Liver (tissue), 9 donors: ENCODE measurements around the gene EIF5B. TPM values are rescaled to one million over a fixed set of nuclear protein-coding genes. Genes with fewer than 3 reads are reported as not detected.

Source experiments
- DNase-seq: peaks from one replicate; pipeline ENCODE4 v3.0.0-alpha.2; 2017; ENCODE audit warnings: low spot score
- H3K27ac ChIP-seq, 2 donors: one replicate each; pipeline ENCODE4 v1.7.0; 2013; ENCODE audit warnings: inconsistent platforms in 2 of 2, low read length in 2 of 2, control low read depth in 1 of 2, low read depth in 1 of 2, mild to moderate bottlenecking in 1 of 2
- H3K27me3 ChIP-seq, 4 donors: one replicate each; pipeline versions ENCODE4 v1.6.1 to v1.7.0; 2013; ENCODE audit warnings: low read length in 3 of 4, inconsistent platforms in 1 of 4, mild to moderate bottlenecking in 1 of 4, moderate library complexity in 1 of 4; ENCODE audit not compliant: control insufficient read depth in 4 of 4, insufficient read depth in 4 of 4
- H3K36me3 ChIP-seq, 4 donors: one replicate each; pipeline versions ENCODE4 v1.6.1 to v1.7.0; 2013; ENCODE audit warnings: low read length in 3 of 4, mild to moderate bottlenecking in 3 of 4, low read depth in 1 of 4, moderate library complexity in 1 of 4; ENCODE audit not compliant: control insufficient read depth in 4 of 4, insufficient read depth in 3 of 4
- H3K4me1 ChIP-seq, 4 donors: one replicate each; pipeline versions ENCODE4 v1.6.1 to v1.7.0; 2013; ENCODE audit warnings: low read length in 3 of 4, mild to moderate bottlenecking in 3 of 4, moderate library complexity in 1 of 4; ENCODE audit not compliant: control insufficient read depth in 4 of 4, insufficient read depth in 4 of 4
- H3K4me3 ChIP-seq, 3 donors: one replicate each; pipeline versions ENCODE4 v1.6.1 to v1.7.0; 2013; ENCODE audit warnings: low read length in 3 of 3, control low read depth in 1 of 3, low read depth in 1 of 3, mild to moderate bottlenecking in 1 of 3
- H3K9ac ChIP-seq, 2 donors: one replicate each; pipeline ENCODE4 v1.7.0; 2013; ENCODE audit warnings: low read length in 2 of 2, mild to moderate bottlenecking in 2 of 2, moderate library complexity in 2 of 2, control low read depth in 1 of 2, low read depth in 1 of 2
- H3K9me3 ChIP-seq, 4 donors: one replicate each; pipeline versions ENCODE4 v1.6.1 to v1.7.0; 2013; ENCODE audit warnings: low read length in 3 of 4; ENCODE audit not compliant: control insufficient read depth in 4 of 4
- EGR1 ChIP-seq, 2 donors: IDR thresholded peaks; 2 replicates each; pipeline ENCODE4 v1.6.1; 2016 to 2018; ENCODE audit warnings: antibody characterized with exemption in 2 of 2, low read depth in 2 of 2
- FOXA1 ChIP-seq: IDR thresholded peaks from 2 replicates; pipeline ENCODE4 v1.6.1; 2016; ENCODE audit warnings: antibody characterized with exemption
- FOXA2 ChIP-seq: IDR thresholded peaks from 2 replicates; pipeline ENCODE4 v1.6.1; 2016; ENCODE audit warnings: antibody characterized with exemption
- GABPA ChIP-seq, 2 donors: IDR thresholded peaks in 1 of 2; conservative IDR thresholded peaks in 1 of 2; 2 replicates each; pipeline ENCODE4 v1.6.1; 2016; ENCODE audit warnings: antibody characterized with exemption in 2 of 2, mild to moderate bottlenecking in 1 of 2, moderate library complexity in 1 of 2
- HNF4A ChIP-seq, 2 donors: conservative IDR thresholded peaks; 2 replicates each; pipeline ENCODE4 v1.6.1; 2016; ENCODE audit warnings: antibody characterized with exemption in 2 of 2, mild to moderate bottlenecking in 2 of 2
- HNF4G ChIP-seq: IDR thresholded peaks from 2 replicates; pipeline ENCODE4 v1.6.1; 2016; ENCODE audit warnings: antibody characterized with exemption
- NR2F2 ChIP-seq: IDR thresholded peaks from 2 replicates; pipeline ENCODE4 v1.6.1; 2016; ENCODE audit warnings: antibody characterized with exemption
- RAD21 ChIP-seq, 2 donors: IDR thresholded peaks; 2 replicates each; pipeline ENCODE4 v1.6.1; 2016; ENCODE audit warnings: antibody characterized with exemption in 2 of 2, mild to moderate bottlenecking in 2 of 2
- REST ChIP-seq: IDR thresholded peaks from 2 replicates; pipeline ENCODE4 v1.6.1; 2016; ENCODE audit warnings: antibody characterized with exemption, mild to moderate bottlenecking
- RXRA ChIP-seq, 2 donors: IDR thresholded peaks; 2 replicates each; pipeline ENCODE4 v1.6.1; 2017 to 2018; ENCODE audit warnings: antibody characterized with exemption in 2 of 2, mild to moderate bottlenecking in 1 of 2
- SP1 ChIP-seq: IDR thresholded peaks from 2 replicates; pipeline ENCODE4 v1.6.1; 2018; ENCODE audit warnings: antibody characterized with exemption, mild to moderate bottlenecking
- TAF1 ChIP-seq: conservative IDR thresholded peaks from 2 replicates; pipeline ENCODE4 v1.6.1; 2016; ENCODE audit warnings: antibody characterized with exemption, mild to moderate bottlenecking
- YY1 ChIP-seq: IDR thresholded peaks from 2 replicates; pipeline ENCODE4 v1.6.1; 2016; ENCODE audit warnings: antibody characterized with exemption, mild to moderate bottlenecking
- WGBS: extraction: QIAGEN DNeasy Blood & Tissue Kit; methylation state at CpG from one replicate; pipeline ENCODE4 v1.1.7; 2013; 5-methylcytosine and 5-hydroxymethylcytosine counted together
- polyA plus RNA-seq, 2 donors: library from polyadenylated mRNA; stranded (reverse) in 1 of 2; unstranded in 1 of 2; fragments of 200-250 nt in 1 of 2; fragments of >200 nt in 1 of 2; fragmentation: Nextera tagmentation in 1 of 2; extraction: Ambion mirVana in 1 of 2; gene quantifications; one replicate each; pipeline versions ENCODE4 v1.2.1 to v1.2.3, GENCODE V29; 2013 to 2015
- total RNA-seq, 2 donors: library from RNA; depleted of rRNA; stranded (reverse); fragments of >200 nt; gene quantifications; one replicate each; pipeline ENCODE4 v1.2.3, GENCODE V29; 2014
- TF ChIP-seq, protein P1 (sequence below): IDR thresholded peaks from 2 replicates; pipeline ENCODE4 v1.6.1; 2016; ENCODE audit warnings: antibody characterized with exemption
- TF ChIP-seq, protein P2 (sequence below): IDR thresholded peaks from 2 replicates; pipeline ENCODE4 v1.6.1; 2016; ENCODE audit warnings: antibody characterized with exemption
- TF ChIP-seq, protein P3 (sequence below): IDR thresholded peaks from 2 replicates; pipeline ENCODE4 v1.6.1; 2016; ENCODE audit warnings: antibody characterized with exemption
- donor health status: healthy.
- donor health status: healthy.
- donor health status: healthy.
- donor health status: healthy.
- donor health status: healthy.

EIF5B gene
- total and polyA plus RNA-seq, 4 donors: 10.2 to 23.7 (median 17.7) TPM

GRCh38 chr2:99404039-99404796, 67.0 kb downstream of the EIF5B start:
- Histone ChIP-seq H3K36me3 (peaks cover 4 to 64% (median 48%) of the 10 kb centered on the region in 4 donors), H3K4me3 (no peak overlapping the region), H3K27me3 (no peaks in the 10 kb centered on the region), H3K27ac (no peak overlapping the region), H3K9ac (no peak overlapping the region), H3K9me3 (no peaks in the 10 kb centered on the region), H3K4me1 (peaks cover 0 to 24% (median 15%) of the 10 kb centered on the region in 4 donors)
- 94% methylated on average over 8 of the region's 8 CpGs for WGBS
- TF ChIP-seq, protein P1, sequence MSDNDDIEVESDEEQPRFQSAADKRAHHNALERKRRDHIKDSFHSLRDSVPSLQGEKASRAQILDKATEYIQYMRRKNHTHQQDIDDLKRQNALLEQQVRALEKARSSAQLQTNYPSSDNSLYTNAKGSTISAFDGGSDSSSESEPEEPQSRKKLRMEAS: no peak
- TF ChIP-seq YY1 (no peak), FOXA2 (no peak), FOXA1 (no peak), RAD21 (IDR thresholded peaks at IDR 0.05) (no peak), GABPA (IDR thresholded peaks at IDR 0.05 in 1 of 2, conservative IDR thresholded peaks at IDR 0.05 in 1 of 2) (no peak), RXRA (IDR thresholded peaks at IDR 0.05) (no peak), EGR1 (IDR thresholded peaks at IDR 0.05; ENCODE audit: low read depth in 2 of 2) (no peak), SP1 (no peak), REST (no peak), TAF1 (no peak), HNF4G (no peak), NR2F2 (no peak)
- TF ChIP-seq, protein P2, sequence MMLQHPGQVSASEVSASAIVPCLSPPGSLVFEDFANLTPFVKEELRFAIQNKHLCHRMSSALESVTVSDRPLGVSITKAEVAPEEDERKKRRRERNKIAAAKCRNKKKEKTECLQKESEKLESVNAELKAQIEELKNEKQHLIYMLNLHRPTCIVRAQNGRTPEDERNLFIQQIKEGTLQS: no peak
- TF ChIP-seq, protein P3, sequence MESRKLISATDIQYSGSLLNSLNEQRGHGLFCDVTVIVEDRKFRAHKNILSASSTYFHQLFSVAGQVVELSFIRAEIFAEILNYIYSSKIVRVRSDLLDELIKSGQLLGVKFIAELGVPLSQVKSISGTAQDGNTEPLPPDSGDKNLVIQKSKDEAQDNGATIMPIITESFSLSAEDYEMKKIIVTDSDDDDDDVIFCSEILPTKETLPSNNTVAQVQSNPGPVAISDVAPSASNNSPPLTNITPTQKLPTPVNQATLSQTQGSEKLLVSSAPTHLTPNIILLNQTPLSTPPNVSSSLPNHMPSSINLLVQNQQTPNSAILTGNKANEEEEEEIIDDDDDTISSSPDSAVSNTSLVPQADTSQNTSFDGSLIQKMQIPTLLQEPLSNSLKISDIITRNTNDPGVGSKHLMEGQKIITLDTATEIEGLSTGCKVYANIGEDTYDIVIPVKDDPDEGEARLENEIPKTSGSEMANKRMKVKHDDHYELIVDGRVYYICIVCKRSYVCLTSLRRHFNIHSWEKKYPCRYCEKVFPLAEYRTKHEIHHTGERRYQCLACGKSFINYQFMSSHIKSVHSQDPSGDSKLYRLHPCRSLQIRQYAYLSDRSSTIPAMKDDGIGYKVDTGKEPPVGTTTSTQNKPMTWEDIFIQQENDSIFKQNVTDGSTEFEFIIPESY: no peak
- DNase-seq: no peak

- Histone ChIP-seq H3K27ac (no peak overlapping the region), H3K27me3 (no peaks in the 10 kb centered on the region)
These were observed 67.8 kb downstream of the EIF5B start for GRCh38 chr2:99404797-99405669.

More at GRCh38 chr2:99404797-99405669, 67.8 kb downstream of the EIF5B start:
- Histone ChIP-seq H3K9ac (no peak overlapping the region), H3K4me1 (peaks cover 0 to 20% (median 13%) of the 10 kb centered on the region in 4 donors), H3K36me3 (peaks cover 4 to 60% (median 41%) of the 10 kb centered on the region in 4 donors), H3K9me3 (no peaks in the 10 kb centered on the region), H3K4me3 (no peak overlapping the region)
- WGBS: 84% methylated on average over 5 of the region's 5 CpGs
- TF ChIP-seq HNF4A (conservative IDR thresholded peaks at IDR 0.05) (no peak), YY1 (no peak), FOXA1 (no peak), HNF4G (no peak), REST (no peak), RXRA (IDR thresholded peaks at IDR 0.05) (no peak), FOXA2 (no peak), SP1 (no peak)
- TF ChIP-seq, protein P3: no peak
- no peak for DNase-seq
